CD14-positive monocyte (primary cell): ENCODE measurements around the gene BACH1. TPM values are rescaled to one million over a fixed set of nuclear protein-coding genes. Genes with fewer than 3 reads are reported as not detected.

Experiments
- DNase-seq, 3 donors: peaks; one replicate each; pipeline ENCODE4 v3.0.0-alpha.2; 2011 to 2022
- H2AFZ ChIP-seq: 2 replicates; pipeline ENCODE4 v1.6.0; 2012; ENCODE audit warnings: mild to moderate bottlenecking, low read depth, low read length, inconsistent platforms; ENCODE audit not compliant: insufficient read depth, poor library complexity, severe bottlenecking
- H3K27ac ChIP-seq, 2 donors: 1 replicate in 1 of 2; 2 replicates in 1 of 2; pipeline ENCODE4 v1.5.1; 2012 to 2013; ENCODE audit warnings: low read length in 2 of 2, control low read depth in 1 of 2, inconsistent platforms in 1 of 2, low read depth in 1 of 2, mild to moderate bottlenecking in 1 of 2
- H3K27me3 ChIP-seq, 2 donors: one replicate each; pipeline versions ENCODE4 v1.6.0 to v1.6.1; 2011 to 2013; ENCODE audit warnings: low read length in 2 of 2; ENCODE audit not compliant: control insufficient read depth in 2 of 2, insufficient read depth in 2 of 2
- H3K36me3 ChIP-seq, 2 donors: replicated peaks in 1 of 2; 1 replicate in 1 of 2; 2 replicates in 1 of 2; pipeline versions ENCODE4 v1.5.1 to v1.6.1; 2012 to 2013; ENCODE audit warnings: low read length in 2 of 2, control low read depth in 1 of 2, inconsistent platforms in 1 of 2, mild to moderate bottlenecking in 1 of 2; ENCODE audit not compliant: insufficient read depth in 2 of 2, control insufficient read depth in 1 of 2
- H3K4me1 ChIP-seq, 2 donors: 1 replicate in 1 of 2; 2 replicates in 1 of 2; pipeline versions ENCODE4 v1.5.1 to v1.6.1; 2012 to 2013; ENCODE audit warnings: low read length in 2 of 2, control low read depth in 1 of 2, inconsistent platforms in 1 of 2, mild to moderate bottlenecking in 1 of 2, moderate library complexity in 1 of 2; ENCODE audit not compliant: insufficient read depth in 2 of 2, control insufficient read depth in 1 of 2
- H3K4me2 ChIP-seq: replicated peaks from 2 replicates; pipeline ENCODE3; 2012; ENCODE audit warnings: low read length, moderate library complexity, mild to moderate bottlenecking; ENCODE audit not compliant: poor library complexity, severe bottlenecking; ENCODE audit errors: extremely low read depth
- H3K4me3 ChIP-seq, 3 experiments: fragments of 200-600 bp in 1 of 3; sonication (generic) in 1 of 3; replicated peaks in 1 of 3; 1 replicate in 2 of 3; 2 replicates in 1 of 3; pipeline ENCODE4 v1.5.1; 2011 to 2013; ENCODE audit warnings: low read length in 3 of 3, mild to moderate bottlenecking in 3 of 3, control low read depth in 2 of 3, low read depth in 2 of 3, inconsistent platforms in 1 of 3, moderate library complexity in 1 of 3
- H3K79me2 ChIP-seq: 2 replicates; pipeline ENCODE4 v1.6.0; 2012; ENCODE audit warnings: mild to moderate bottlenecking, control low read depth, inconsistent platforms, low read length, moderate library complexity; ENCODE audit not compliant: insufficient read depth
- H3K9ac ChIP-seq: 2 replicates; pipeline ENCODE4 v1.6.0; 2017; ENCODE audit warnings: low read length, mild to moderate bottlenecking; ENCODE audit not compliant: insufficient read depth, poor library complexity, severe bottlenecking
- H3K9me3 ChIP-seq, 2 donors: replicated peaks in 1 of 2; 1 replicate in 1 of 2; 2 replicates in 1 of 2; pipeline versions ENCODE4 v1.5.1 to v1.6.1; 2012 to 2013; ENCODE audit warnings: low read length in 2 of 2, control low read depth in 1 of 2; ENCODE audit not compliant: control insufficient read depth in 1 of 2, insufficient read depth in 1 of 2
- H4K20me1 ChIP-seq: 2 replicates; pipeline ENCODE4 v1.6.0; 2012; ENCODE audit warnings: mild to moderate bottlenecking, low read length, control low read depth, moderate library complexity; ENCODE audit not compliant: insufficient read depth
- H3K27ac Mint-ChIP-seq, 7 donors: one replicate each; pipeline ENCODE4 v1.8.0; 2020; ENCODE audit warnings: mild to moderate bottlenecking in 7 of 7, mixed read lengths in 7 of 7, moderate library complexity in 6 of 7, inconsistent platforms in 2 of 7
- H3K27me3 Mint-ChIP-seq, 3 donors: one replicate each; pipeline ENCODE4 v1.8.0; 2021 to 2022; ENCODE audit warnings: low read depth in 3 of 3, mild to moderate bottlenecking in 3 of 3, mixed read lengths in 3 of 3, moderate library complexity in 3 of 3, inconsistent platforms in 1 of 3
- H3K36me3 Mint-ChIP-seq, 2 donors: one replicate each; pipeline ENCODE4 v1.8.0; 2020; ENCODE audit warnings: mixed read lengths in 2 of 2, inconsistent platforms in 1 of 2, mild to moderate bottlenecking in 1 of 2
- H3K4me1 Mint-ChIP-seq: one replicate; pipeline ENCODE4 v1.8.0; 2020; ENCODE audit warnings: mild to moderate bottlenecking, mixed read lengths
- H3K4me3 Mint-ChIP-seq, 2 donors: one replicate each; pipeline ENCODE4 v1.8.0; 2020; ENCODE audit warnings: mild to moderate bottlenecking in 2 of 2, mixed read lengths in 2 of 2, moderate library complexity in 1 of 2
- H3K9me3 Mint-ChIP-seq, 7 donors: one replicate each; pipeline ENCODE4 v1.8.0; 2020 to 2022; ENCODE audit warnings: mixed read lengths in 7 of 7, mild to moderate bottlenecking in 6 of 7, moderate library complexity in 6 of 7, inconsistent platforms in 2 of 7
- WGBS: methylation state at CpG from one replicate; pipeline ENCODE4 v1.1.5; 2013; ENCODE audit warnings: missing lambda C conversion rate; ENCODE audit not compliant: insufficient coverage; 5-methylcytosine and 5-hydroxymethylcytosine counted together
- intact Hi-C, 2 donors: fragments of 100-400 bp; cut with micrococcal nuclease; formaldehyde crosslinking; loops; one replicate each; pipeline versions ENCODE4 v1.15.0 to v1.15.1; 2023
- polyA plus RNA-seq, 3 donors: library from polyadenylated mRNA; depleted of rRNA in 1 of 3; unstranded in 2 of 3; stranded (reverse) in 1 of 3; fragments of 300-500 nt in 2 of 3; fragments of >200 nt in 1 of 3; fragmentation: Illumina TruSeq in 2 of 3; gene quantifications; 1 replicate in 2 of 3; 2 replicates in 1 of 3; pipeline ENCODE4 v1.2.3, GENCODE V29; 2012 to 2021
- TF ChIP-seq, protein P1 (sequence below): fragments of 200-600 bp; IDR thresholded peaks from one replicate; pipeline ENCODE4 v1.8.0; 2022; ENCODE audit warnings: antibody characterized with exemption, mild to moderate bottlenecking

The BACH1 gene
- polyA plus RNA-seq, 3 donors, result 69.2 to 199 (median 148) TPM

GRCh38 chr21:29257701-29258100 is 41.0 kb upstream of the BACH1 start:
- Histone ChIP-seq H3K4me1 (peaks cover 28 to 41% of the 10 kb centered on the region in 2 donors), H3K27me3 (no peaks in the 10 kb centered on the region), H3K4me2 (no peak overlapping the region), H3K36me3 (no peaks in the 10 kb centered on the region), H4K20me1 (no peaks in the 10 kb centered on the region), H3K4me3 (no peak overlapping the region), H3K79me2 (no peaks in the 10 kb centered on the region), H3K9me3 (peaks cover 7 to 16% of the 10 kb centered on the region in 2 donors), H2AFZ (no peak overlapping the region), H3K27ac (no peak overlapping the region), H3K9ac (no peak overlapping the region)
- Mint-ChIP-seq H3K27me3 (no peaks in the 10 kb centered on the region), H3K4me3 (no peak overlapping the region), H3K27ac (peak overlapping the region in 1 of 7 donors; percentile 63), H3K36me3 (peaks cover 16% of the 10 kb centered on the region in 2 donors), H3K9me3 (peaks cover 13 to 18% (median 17%) of the 10 kb centered on the region in 7 donors), H3K4me1 (peaks cover 39% of the 10 kb centered on the region)
- WGBS, result no CpG with 5 or more reads among the region's 2 CpGs
- TF ChIP-seq, protein P1, sequence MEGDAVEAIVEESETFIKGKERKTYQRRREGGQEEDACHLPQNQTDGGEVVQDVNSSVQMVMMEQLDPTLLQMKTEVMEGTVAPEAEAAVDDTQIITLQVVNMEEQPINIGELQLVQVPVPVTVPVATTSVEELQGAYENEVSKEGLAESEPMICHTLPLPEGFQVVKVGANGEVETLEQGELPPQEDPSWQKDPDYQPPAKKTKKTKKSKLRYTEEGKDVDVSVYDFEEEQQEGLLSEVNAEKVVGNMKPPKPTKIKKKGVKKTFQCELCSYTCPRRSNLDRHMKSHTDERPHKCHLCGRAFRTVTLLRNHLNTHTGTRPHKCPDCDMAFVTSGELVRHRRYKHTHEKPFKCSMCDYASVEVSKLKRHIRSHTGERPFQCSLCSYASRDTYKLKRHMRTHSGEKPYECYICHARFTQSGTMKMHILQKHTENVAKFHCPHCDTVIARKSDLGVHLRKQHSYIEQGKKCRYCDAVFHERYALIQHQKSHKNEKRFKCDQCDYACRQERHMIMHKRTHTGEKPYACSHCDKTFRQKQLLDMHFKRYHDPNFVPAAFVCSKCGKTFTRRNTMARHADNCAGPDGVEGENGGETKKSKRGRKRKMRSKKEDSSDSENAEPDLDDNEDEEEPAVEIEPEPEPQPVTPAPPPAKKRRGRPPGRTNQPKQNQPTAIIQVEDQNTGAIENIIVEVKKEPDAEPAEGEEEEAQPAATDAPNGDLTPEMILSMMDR, result no peak
- peak in 2 of 3 donors; percentile 26 to 30 for DNase-seq
- intact Hi-C loops, result loop anchor here in 1 of 2 donors (5.0 kb wide), 1 partner anchor 35 kb away; no protein-coding TSS in a partner anchor

GRCh38 chr21:29258626-29259338 is 39.9 kb upstream of the BACH1 start:
- TF ChIP-seq, protein P1, result no peak
- Histone ChIP-seq H4K20me1 (no peaks in the 10 kb centered on the region), H3K9me3 (peaks cover 0 to 6% of the 10 kb centered on the region in 2 donors), H3K36me3 (no peaks in the 10 kb centered on the region), H3K79me2 (no peaks in the 10 kb centered on the region), H3K4me1 (peaks cover 28 to 41% of the 10 kb centered on the region in 2 donors), H2AFZ (no peak overlapping the region), H3K27ac (no peak overlapping the region), H3K4me2 (no peak overlapping the region), H3K27me3 (no peaks in the 10 kb centered on the region), H3K9ac (no peak overlapping the region), H3K4me3 (no peak overlapping the region)
- H3K4me1 Mint-ChIP-seq, result peaks cover 39% of the 10 kb centered on the region
- H3K27me3 Mint-ChIP-seq, result no peaks in the 10 kb centered on the region
- peak overlapping the region in 3 of 7 donors; percentile 13 to 37 (median 14) for H3K27ac Mint-ChIP-seq
- H3K4me3 Mint-ChIP-seq, result no peak overlapping the region
- WGBS, result 79% methylated on average over 2 of the region's 5 CpGs
- DNase-seq, result no peak
- peaks cover 4 to 7% (median 7%) of the 10 kb centered on the region in 7 donors for H3K9me3 Mint-ChIP-seq
- H3K36me3 Mint-ChIP-seq, result peaks cover 8 to 13% of the 10 kb centered on the region in 2 donors
- intact Hi-C loops, result loop anchor here in 1 of 2 donors (5.0 kb wide), 1 partner anchor 34 kb away; no protein-coding TSS in a partner anchor
